Activated CD4-positive, alpha-beta memory T cell treated with anti-CD3 and anti-CD28 coated beads, Interleukin-2, amount 10 ng/mL, durations not matched to agents 7 days and 5 days (primary cell): Measurements from ENCODE around the gene TBPL1. TPM values are rescaled to one million over a fixed set of nuclear protein-coding genes. Genes with fewer than 3 reads are reported as not detected.

Source experiments
- CTCF ChIA-PET: fragments of 350-600 bp; sonication (Branson Sonifier 250); formaldehyde crosslinking; loops from one replicate; lab custom pipeline; 2021; ENCODE audit warnings: antibody characterized with exemption, inconsistent platforms; lab: Charles Lee
- POLR2A ChIA-PET: fragments of 350-600 bp; sonication (Branson Sonifier 250); formaldehyde crosslinking; loops from one replicate; lab custom pipeline; 2021; ENCODE audit warnings: antibody characterized with exemption; lab: Charles Lee
- DNase-seq: peaks from one replicate; pipeline ENCODE4 v3.0.0-alpha.2; 2020
- H3K27ac Mint-ChIP-seq: one replicate; pipeline ENCODE4 v1.8.0; 2021; ENCODE audit warnings: mild to moderate bottlenecking, mixed read lengths
- H3K27me3 Mint-ChIP-seq: one replicate; pipeline ENCODE4 v1.8.0; 2021; ENCODE audit warnings: mixed read lengths
- H3K36me3 Mint-ChIP-seq: one replicate; pipeline ENCODE4 v1.8.0; 2021; ENCODE audit warnings: low read depth, mixed read lengths
- H3K4me1 Mint-ChIP-seq: one replicate; pipeline ENCODE4 v1.8.0; 2021; ENCODE audit warnings: mixed read lengths
- H3K4me3 Mint-ChIP-seq: one replicate; pipeline ENCODE4 v1.8.0; 2021; ENCODE audit warnings: mild to moderate bottlenecking, mixed read lengths
- H3K9me3 Mint-ChIP-seq: one replicate; pipeline ENCODE4 v1.8.0; 2021; ENCODE audit warnings: mixed read lengths
- total RNA-seq, 2 experiments: library from RNA; stranded (reverse); gene quantifications; one replicate each; pipeline ENCODE4 v1.2.3, GENCODE V29; 2021

TBPL1 gene
- total RNA-seq, 2 experiments from 2014 or later: 33.5 to 35.5 TPM

DNA sequence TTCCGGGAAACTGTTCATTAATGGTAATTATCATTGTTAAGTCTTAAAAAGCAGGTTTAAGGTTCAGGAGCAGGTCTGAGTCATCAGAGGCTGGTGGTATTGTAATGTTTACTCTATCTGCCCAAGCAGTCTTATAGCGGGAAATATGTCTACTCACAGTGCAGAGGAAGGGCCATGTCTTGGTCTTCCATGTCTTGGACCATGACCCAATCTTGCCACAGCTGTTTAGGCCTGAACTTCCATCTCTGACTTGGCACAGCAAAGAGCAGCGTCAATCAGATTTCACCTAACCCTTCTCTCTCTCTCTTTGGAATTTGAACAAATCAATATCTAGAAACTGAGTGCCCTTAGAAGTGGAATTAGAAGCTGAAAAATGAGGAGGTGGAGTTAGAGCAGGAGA is 73.6 kb downstream of the TBPL1 start:
- Mint-ChIP-seq H3K36me3 (no peaks in the 10 kb centered on the region), H3K4me1 (no peaks in the 10 kb centered on the region), H3K27ac (no peak overlapping the region), H3K27me3 (peaks cover 9% of the 10 kb centered on the region), H3K4me3 (no peak overlapping the region), H3K9me3 (no peaks in the 10 kb centered on the region)
- no peak for DNase-seq
- POLR2A ChIA-PET: no interaction called here
- CTCF ChIA-PET: interaction anchor here (0.6 to 1.7 kb wide), 2 partner anchors 103 to 107 kb away, joined by 3 to 7 read pairs; no protein-coding TSS in a partner anchor

GRCh38 chr6:134028438-134028837 is 75.4 kb downstream of the TBPL1 start:
- ChIA-PET CTCF (interaction anchor here (0.9 kb wide), 1 partner anchor 796 kb away, joined by 3 read pairs; no protein-coding TSS in a partner anchor), POLR2A (no interaction called here)
- no peak for DNase-seq
- H3K36me3 Mint-ChIP-seq: no peaks in the 10 kb centered on the region
- no peaks in the 10 kb centered on the region for H3K9me3 Mint-ChIP-seq
- H3K27ac Mint-ChIP-seq: no peak overlapping the region
- no peaks in the 10 kb centered on the region for H3K4me1 Mint-ChIP-seq
- H3K4me3 Mint-ChIP-seq: no peak overlapping the region
- peaks cover 7% of the 10 kb centered on the region for H3K27me3 Mint-ChIP-seq

- Mint-ChIP-seq H3K27ac (no peak overlapping the region), H3K4me3 (no peak overlapping the region), H3K36me3 (no peaks in the 10 kb centered on the region), H3K27me3 (peaks cover 7% of the 10 kb centered on the region), H3K4me1 (peaks cover 8% of the 10 kb centered on the region), H3K9me3 (no peaks in the 10 kb centered on the region)
- DNase-seq: no peak
- ChIA-PET POLR2A (no interaction called here), CTCF (no interaction called here)
Measured at GRCh38 chr6:134029495-134030455, 76.8 kb downstream of the TBPL1 start.

DNA sequence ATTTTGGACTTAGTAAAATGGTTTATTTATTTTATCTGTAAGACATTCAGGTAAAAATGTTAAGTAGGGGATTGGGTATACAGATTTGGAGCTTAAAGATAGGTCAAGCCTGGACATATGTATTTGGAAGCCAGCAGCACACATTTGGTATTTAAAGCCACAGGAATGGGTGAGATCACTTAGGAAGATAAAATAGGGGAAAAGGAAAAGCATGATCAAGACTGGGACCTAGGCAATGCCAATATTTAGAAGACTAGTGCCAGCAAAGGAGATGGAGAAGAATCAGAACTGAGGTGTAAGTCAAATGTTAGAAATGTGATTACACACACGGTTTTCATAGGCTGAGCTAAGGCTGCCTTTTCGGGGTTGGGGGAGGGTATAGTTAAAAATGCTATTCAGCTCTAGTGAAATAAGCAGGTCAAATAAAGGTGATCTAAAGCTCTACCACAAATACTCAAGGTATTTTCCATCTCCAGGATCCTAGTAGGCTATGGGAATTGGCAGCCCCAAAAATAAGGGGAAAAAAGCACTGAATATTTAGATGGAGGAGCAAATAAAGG is 78.8 kb downstream of the TBPL1 start:
- POLR2A ChIA-PET: no interaction called here
- no peaks in the 10 kb centered on the region for H3K9me3 Mint-ChIP-seq
- H3K27me3 Mint-ChIP-seq: peaks cover 7% of the 10 kb centered on the region
- H3K27ac Mint-ChIP-seq: no peak overlapping the region
- CTCF ChIA-PET: interaction anchor here (0.8 to 1.4 kb wide), 2 partner anchors 66 to 108 kb away, joined by 3 to 5 read pairs; no protein-coding TSS in a partner anchor
- peaks cover 22% of the 10 kb centered on the region for H3K4me1 Mint-ChIP-seq
- H3K4me3 Mint-ChIP-seq: no peak overlapping the region
- H3K36me3 Mint-ChIP-seq: no peaks in the 10 kb centered on the region
- no peak for DNase-seq

GRCh38 chr6:134034478-134034877 is 81.5 kb downstream of the TBPL1 start:
- Mint-ChIP-seq H3K27ac (no peak overlapping the region), H3K4me3 (no peak overlapping the region), H3K4me1 (peaks cover 24% of the 10 kb centered on the region), H3K27me3 (peaks cover 5% of the 10 kb centered on the region), H3K9me3 (no peaks in the 10 kb centered on the region), H3K36me3 (no peaks in the 10 kb centered on the region)
- peak; percentile 31 for DNase-seq
- ChIA-PET CTCF (interaction anchor here (1.4 kb wide), 1 partner anchor 73 kb away, joined by 3 read pairs; no protein-coding TSS in a partner anchor), POLR2A (no interaction called here)

- CTCF ChIA-PET: interaction anchor here (0.6 kb wide), 1 partner anchor 59 kb away, joined by 3 read pairs; no protein-coding TSS in a partner anchor
- no peaks in the 10 kb centered on the region for H3K36me3 Mint-ChIP-seq
- POLR2A ChIA-PET: no interaction called here
Measured at GRCh38 chr6:134034961-134035822, 82.2 kb downstream of the TBPL1 start.

GRCh38 chr6:134035823-134036296 is 82.8 kb downstream of the TBPL1 start:
- Mint-ChIP-seq H3K4me1 (peaks cover 24% of the 10 kb centered on the region), H3K4me3 (no peak overlapping the region), H3K27ac (no peak overlapping the region), H3K9me3 (no peaks in the 10 kb centered on the region), H3K27me3 (peaks cover under 1% of the 10 kb centered on the region), H3K36me3 (no peaks in the 10 kb centered on the region)
- POLR2A ChIA-PET: no interaction called here
- no peak for DNase-seq
- CTCF ChIA-PET: no interaction called here

More at GRCh38 chr6:134034961-134035822, 82.2 kb downstream of the TBPL1 start:
- Mint-ChIP-seq H3K4me3 (no peak overlapping the region), H3K4me1 (peaks cover 24% of the 10 kb centered on the region), H3K27ac (no peak overlapping the region), H3K27me3 (peaks cover 3% of the 10 kb centered on the region), H3K9me3 (no peaks in the 10 kb centered on the region)
- no peak for DNase-seq

- DNase-seq: no peak
- peaks cover 3% of the 10 kb centered on the region for H3K9me3 Mint-ChIP-seq
- ChIA-PET CTCF (no interaction called here), POLR2A (no interaction called here)
- no peak overlapping the region for H3K4me3 Mint-ChIP-seq
- no peaks in the 10 kb centered on the region for H3K36me3 Mint-ChIP-seq
- H3K27ac Mint-ChIP-seq: no peak overlapping the region
- H3K4me1 Mint-ChIP-seq: peaks cover 23% of the 10 kb centered on the region
- H3K27me3 Mint-ChIP-seq: peaks cover 8% of the 10 kb centered on the region
Measured at GRCh38 chr6:134039116-134039515, 86.1 kb downstream of the TBPL1 start.

Other genes starting within 250 kb of the TBPL1 start
- not detected for gene TCF21, start 64.1 kb upstream of the TBPL1 start, total RNA-seq
- gene SLC2A12, start 99.4 kb downstream of the TBPL1 start, total RNA-seq: under 1 TPM; 0.13 to 0.20 TPM